HUES6 (cell line): ENCODE measurements around the gene CTBP2.

Experiments used
- H3K27ac ChIP-seq: 2 replicates; pipeline ENCODE4 v1.7.0; 2013; ENCODE audit warnings: low read depth, mild to moderate bottlenecking, low read length, inconsistent platforms
- H3K27me3 ChIP-seq: 2 replicates; pipeline ENCODE4 v1.6.1; 2013; ENCODE audit warnings: low read length; ENCODE audit not compliant: control insufficient read depth, insufficient read depth
- H3K36me3 ChIP-seq: 2 replicates; pipeline ENCODE4 v1.6.1; 2013; ENCODE audit warnings: low read length; ENCODE audit not compliant: control insufficient read depth, insufficient read depth
- H3K4me1 ChIP-seq: 2 replicates; pipeline ENCODE4 v1.6.1; 2013; ENCODE audit warnings: low read length; ENCODE audit not compliant: control insufficient read depth, insufficient read depth
- H3K4me3 ChIP-seq: 2 replicates; pipeline ENCODE4 v1.5.1; 2013; ENCODE audit warnings: low read depth, low read length
- H3K9ac ChIP-seq: one replicate; pipeline ENCODE4 v1.6.1; 2013; ENCODE audit warnings: mild to moderate bottlenecking, low read length
- H3K9me3 ChIP-seq: 2 replicates; pipeline ENCODE4 v1.6.1; 2013; ENCODE audit warnings: low read depth, low read length; ENCODE audit not compliant: control insufficient read depth, insufficient read depth

CTBP2 gene

GRCh38 chr10:125030567-125031197, 129.7 kb downstream of the CTBP2 start:
- peaks cover 79% of the 10 kb centered on the region for H3K36me3 ChIP-seq
- no peak overlapping the region for H3K4me3 ChIP-seq
- no peaks in the 10 kb centered on the region for H3K27me3 ChIP-seq
- no peak overlapping the region for H3K9ac ChIP-seq
- no peak overlapping the region for H3K27ac ChIP-seq
- peaks cover 24% of the 10 kb centered on the region for H3K4me1 ChIP-seq
- no peaks in the 10 kb centered on the region for H3K9me3 ChIP-seq

GRCh38 chr10:125029584-125030242, 130.7 kb downstream of the CTBP2 start:
- peaks cover 80% of the 10 kb centered on the region for H3K36me3 ChIP-seq
- H3K9ac ChIP-seq = no peak overlapping the region
- H3K9me3 ChIP-seq = no peaks in the 10 kb centered on the region
- peaks cover 24% of the 10 kb centered on the region for H3K4me1 ChIP-seq
- H3K27me3 ChIP-seq = no peaks in the 10 kb centered on the region
- H3K27ac ChIP-seq = no peak overlapping the region
- H3K4me3 ChIP-seq = no peak overlapping the region

- no peaks in the 10 kb centered on the region for H3K9me3 ChIP-seq
- no peak overlapping the region for H3K4me3 ChIP-seq
- 0 out of 2 replicates have a peak overlapping the region, but pooled peaks have one; percentile 6 for H3K27ac ChIP-seq
- H3K36me3 ChIP-seq = peaks cover 85% of the 10 kb centered on the region
- H3K9ac ChIP-seq = no peak overlapping the region
- peaks cover 24% of the 10 kb centered on the region for H3K4me1 ChIP-seq
- H3K27me3 ChIP-seq = no peaks in the 10 kb centered on the region
These were observed 132.2 kb downstream of the CTBP2 start for GRCh38 chr10:125027871-125028869.

GRCh38 chr10:125026974-125027735, 133.2 kb downstream of the CTBP2 start:
- H3K36me3 ChIP-seq = peaks cover 86% of the 10 kb centered on the region

GRCh38 chr10:125026036-125026931, 134.1 kb downstream of the CTBP2 start:
- H3K27me3 ChIP-seq = no peaks in the 10 kb centered on the region
- no peak overlapping the region for H3K9ac ChIP-seq
- peaks cover 17% of the 10 kb centered on the region for H3K4me1 ChIP-seq
- H3K9me3 ChIP-seq = no peaks in the 10 kb centered on the region
- peaks cover 88% of the 10 kb centered on the region for H3K36me3 ChIP-seq
- 0 out of 2 replicates have a peak overlapping the region, but pooled peaks have one; percentile 21 for H3K27ac ChIP-seq
- H3K4me3 ChIP-seq = no peak overlapping the region

More at GRCh38 chr10:125026974-125027735, 133.2 kb downstream of the CTBP2 start:
- Histone ChIP-seq H3K4me3 (no peak overlapping the region), H3K4me1 (peaks cover 24% of the 10 kb centered on the region), H3K27me3 (no peaks in the 10 kb centered on the region), H3K9me3 (no peaks in the 10 kb centered on the region), H3K9ac (no peak overlapping the region), H3K27ac (0 out of 2 replicates have a peak overlapping the region, but pooled peaks have one; percentile 21)

GRCh38 chr10:125025341-125025740, 135.0 kb downstream of the CTBP2 start:
- Histone ChIP-seq H3K36me3 (peaks cover 93% of the 10 kb centered on the region), H3K27me3 (no peaks in the 10 kb centered on the region), H3K4me1 (peaks cover 13% of the 10 kb centered on the region), H3K4me3 (no peak overlapping the region), H3K27ac (no peak overlapping the region), H3K9me3 (peaks cover 3% of the 10 kb centered on the region), H3K9ac (no peak overlapping the region)

DNA sequence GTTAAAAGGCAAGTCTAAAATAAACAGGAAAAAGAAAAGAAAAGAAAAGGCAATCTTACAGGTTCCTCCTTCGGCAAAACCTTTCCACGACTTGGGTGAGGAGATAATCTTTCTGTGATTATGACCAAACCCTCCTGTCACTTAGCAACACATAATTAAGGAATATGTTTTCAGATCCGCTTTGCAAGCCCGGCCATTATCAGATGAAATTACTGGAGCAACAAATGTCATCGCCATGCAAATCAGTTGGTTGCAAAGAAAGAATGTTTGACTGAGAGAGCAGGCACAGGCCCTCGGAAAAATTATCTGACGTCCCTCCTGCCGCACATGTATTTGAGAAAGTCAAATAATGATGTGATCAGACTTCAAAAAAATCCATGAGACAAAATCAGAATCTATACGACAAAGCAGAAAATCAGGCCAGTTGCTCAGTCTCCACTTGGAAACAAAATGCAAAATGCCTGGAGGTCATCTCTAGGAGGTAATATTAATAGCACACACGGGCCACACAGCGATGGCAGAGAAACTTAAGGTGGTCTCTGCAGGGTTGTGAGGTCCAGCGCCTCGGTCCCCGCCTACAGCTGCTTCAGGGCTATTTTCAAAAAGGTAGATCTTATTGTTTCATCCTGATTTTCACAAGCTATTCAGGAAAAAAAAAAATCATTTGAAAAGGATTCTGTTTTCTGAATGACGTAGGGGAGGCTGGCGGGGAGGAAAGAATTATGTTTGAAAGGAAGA, 135.7 kb downstream of the CTBP2 start:
- H3K36me3 ChIP-seq = peaks cover 94% of the 10 kb centered on the region
- no peak overlapping the region for H3K4me3 ChIP-seq
- H3K27ac ChIP-seq = no peak overlapping the region

DNA sequence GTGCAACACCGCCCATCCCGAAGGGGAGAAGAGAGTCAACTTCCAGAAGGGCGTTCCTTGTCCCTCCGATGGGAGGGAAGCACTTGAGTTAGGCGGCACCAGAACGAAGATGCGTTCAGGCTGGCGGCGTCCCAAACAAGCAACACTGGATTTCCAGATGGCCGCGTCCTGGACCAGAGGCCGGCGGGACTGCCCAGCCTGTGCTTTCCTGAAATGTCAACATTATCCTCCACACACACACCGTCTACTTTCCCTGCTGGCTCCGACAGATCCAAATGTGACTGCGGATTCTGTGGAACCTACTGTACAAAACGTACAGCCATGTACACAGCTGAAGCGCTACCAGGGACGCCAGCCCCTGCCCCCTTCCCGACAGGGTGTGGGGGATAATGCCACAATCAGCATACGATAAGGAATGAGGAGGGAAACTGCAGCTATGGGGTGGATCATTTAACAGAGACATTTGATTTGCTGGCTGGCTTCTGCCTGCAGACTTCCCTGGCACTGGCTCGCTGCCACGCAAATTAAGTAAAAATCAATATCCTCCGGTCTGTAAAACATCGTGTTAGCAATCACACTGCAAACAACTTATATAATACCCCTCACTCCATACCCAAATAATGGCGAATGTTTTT, 136.4 kb downstream of the CTBP2 start:
- Histone ChIP-seq H3K9me3 (peaks cover 14% of the 10 kb centered on the region), H3K4me3 (no peak overlapping the region), H3K4me1 (peaks cover 6% of the 10 kb centered on the region), H3K27ac (no peak overlapping the region), H3K27me3 (no peaks in the 10 kb centered on the region), H3K9ac (no peak overlapping the region), H3K36me3 (peaks cover 94% of the 10 kb centered on the region)

More for the DNA sequence above, 135.7 kb downstream of the CTBP2 start:
- Histone ChIP-seq H3K9ac (no peak overlapping the region), H3K27me3 (no peaks in the 10 kb centered on the region), H3K4me1 (peaks cover 9% of the 10 kb centered on the region), H3K9me3 (peaks cover 10% of the 10 kb centered on the region)

DNA sequence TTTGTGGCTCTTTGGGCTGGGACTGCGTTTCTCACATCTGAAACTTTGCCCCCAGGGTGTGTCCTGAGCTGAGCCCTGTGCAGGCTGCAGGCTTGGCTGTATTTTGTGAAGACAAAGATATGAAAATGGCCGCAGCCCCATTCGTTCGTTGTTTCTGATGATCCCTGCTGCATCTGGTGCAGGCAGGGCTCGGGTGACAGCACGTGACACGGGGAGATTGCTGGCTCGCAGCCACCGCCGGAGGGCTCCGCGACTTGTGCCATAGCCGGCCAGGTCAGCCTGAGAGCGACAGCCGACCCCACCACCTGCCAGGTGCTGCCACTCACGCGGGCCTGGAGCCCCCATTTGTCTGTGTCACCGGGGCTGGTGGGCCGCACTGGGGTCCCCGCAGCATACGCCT, 137.1 kb downstream of the CTBP2 start:
- H3K27ac ChIP-seq = no peak overlapping the region

More for the DNA sequence above, 137.1 kb downstream of the CTBP2 start:
- peaks cover 91% of the 10 kb centered on the region for H3K36me3 ChIP-seq
- H3K9me3 ChIP-seq = peaks cover 14% of the 10 kb centered on the region
- H3K27me3 ChIP-seq = no peaks in the 10 kb centered on the region
- no peak overlapping the region for H3K9ac ChIP-seq
- H3K4me3 ChIP-seq = no peak overlapping the region
- H3K4me1 ChIP-seq = no peaks in the 10 kb centered on the region; the same call in 1 of the 2 replicates
